Tibial nerve (tissue), 3 donors: Measurements from ENCODE around the gene SEC24D.

Experiments
- POLR2A ChIP-seq, 2 donors: fragments of 450-650 bp; IDR thresholded peaks; one replicate each; pipeline ENCODE4 v1.6.1; 2017; ENCODE audit warnings: antibody characterized with exemption in 2 of 2, mild to moderate bottlenecking in 2 of 2, moderate library complexity in 2 of 2
- TF ChIP-seq, protein P1 (sequence below), 5 experiments: fragments of 200-600 bp in 3 of 5; fragments of 450-650 bp in 2 of 5; sonication (generic) in 3 of 5; IDR thresholded peaks; one replicate each; pipeline ENCODE4 v1.5.1; 2016 to 2019; ENCODE audit warnings: antibody characterized with exemption in 5 of 5, mild to moderate bottlenecking in 3 of 5, moderate library complexity in 2 of 5

DNA sequence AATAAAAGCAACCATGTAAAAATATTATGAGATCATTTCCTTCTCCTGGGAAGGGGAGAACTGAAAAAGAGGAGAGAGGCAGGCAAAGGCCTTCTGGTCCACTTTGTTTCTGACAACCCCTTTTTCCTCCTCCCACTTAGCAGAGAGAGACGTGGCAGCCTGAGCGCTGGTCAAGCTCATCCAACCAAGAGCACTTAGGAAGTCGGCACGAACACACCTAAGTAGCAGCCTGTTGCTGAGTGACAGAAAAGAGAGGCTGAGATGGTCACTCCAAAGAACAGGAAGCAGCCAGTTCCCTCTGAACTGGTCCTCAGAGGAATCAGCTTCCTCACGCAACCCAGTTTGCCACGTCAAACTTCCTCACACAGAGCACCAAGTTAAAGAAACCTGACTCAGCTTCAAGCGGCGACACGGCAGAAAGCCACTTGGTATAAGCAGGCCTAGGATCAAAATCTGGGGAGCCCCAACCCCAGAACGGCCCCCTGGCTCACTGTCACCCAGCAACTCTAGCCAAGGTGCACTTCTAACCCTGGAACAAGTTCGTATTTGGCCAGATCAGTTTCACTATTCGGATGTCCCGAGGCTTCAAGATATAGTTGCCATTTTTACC, 861 bp downstream of the SEC24D start:
- TF ChIP-seq, protein P1, sequence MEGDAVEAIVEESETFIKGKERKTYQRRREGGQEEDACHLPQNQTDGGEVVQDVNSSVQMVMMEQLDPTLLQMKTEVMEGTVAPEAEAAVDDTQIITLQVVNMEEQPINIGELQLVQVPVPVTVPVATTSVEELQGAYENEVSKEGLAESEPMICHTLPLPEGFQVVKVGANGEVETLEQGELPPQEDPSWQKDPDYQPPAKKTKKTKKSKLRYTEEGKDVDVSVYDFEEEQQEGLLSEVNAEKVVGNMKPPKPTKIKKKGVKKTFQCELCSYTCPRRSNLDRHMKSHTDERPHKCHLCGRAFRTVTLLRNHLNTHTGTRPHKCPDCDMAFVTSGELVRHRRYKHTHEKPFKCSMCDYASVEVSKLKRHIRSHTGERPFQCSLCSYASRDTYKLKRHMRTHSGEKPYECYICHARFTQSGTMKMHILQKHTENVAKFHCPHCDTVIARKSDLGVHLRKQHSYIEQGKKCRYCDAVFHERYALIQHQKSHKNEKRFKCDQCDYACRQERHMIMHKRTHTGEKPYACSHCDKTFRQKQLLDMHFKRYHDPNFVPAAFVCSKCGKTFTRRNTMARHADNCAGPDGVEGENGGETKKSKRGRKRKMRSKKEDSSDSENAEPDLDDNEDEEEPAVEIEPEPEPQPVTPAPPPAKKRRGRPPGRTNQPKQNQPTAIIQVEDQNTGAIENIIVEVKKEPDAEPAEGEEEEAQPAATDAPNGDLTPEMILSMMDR (IDR thresholded peaks at IDR 0.05) = no peak
- peak; percentile 52 to 62 for TF ChIP-seq POLR2A (IDR thresholded peaks at IDR 0.05)
